ENCODE results near the gene ZNF844.
"Not testable (repeated sequence)": the region's sequence is repeated elsewhere in the genome, so short reads cannot be mapped to it uniquely, and the experiment has no call there.

Gene ZNF844

DNA sequence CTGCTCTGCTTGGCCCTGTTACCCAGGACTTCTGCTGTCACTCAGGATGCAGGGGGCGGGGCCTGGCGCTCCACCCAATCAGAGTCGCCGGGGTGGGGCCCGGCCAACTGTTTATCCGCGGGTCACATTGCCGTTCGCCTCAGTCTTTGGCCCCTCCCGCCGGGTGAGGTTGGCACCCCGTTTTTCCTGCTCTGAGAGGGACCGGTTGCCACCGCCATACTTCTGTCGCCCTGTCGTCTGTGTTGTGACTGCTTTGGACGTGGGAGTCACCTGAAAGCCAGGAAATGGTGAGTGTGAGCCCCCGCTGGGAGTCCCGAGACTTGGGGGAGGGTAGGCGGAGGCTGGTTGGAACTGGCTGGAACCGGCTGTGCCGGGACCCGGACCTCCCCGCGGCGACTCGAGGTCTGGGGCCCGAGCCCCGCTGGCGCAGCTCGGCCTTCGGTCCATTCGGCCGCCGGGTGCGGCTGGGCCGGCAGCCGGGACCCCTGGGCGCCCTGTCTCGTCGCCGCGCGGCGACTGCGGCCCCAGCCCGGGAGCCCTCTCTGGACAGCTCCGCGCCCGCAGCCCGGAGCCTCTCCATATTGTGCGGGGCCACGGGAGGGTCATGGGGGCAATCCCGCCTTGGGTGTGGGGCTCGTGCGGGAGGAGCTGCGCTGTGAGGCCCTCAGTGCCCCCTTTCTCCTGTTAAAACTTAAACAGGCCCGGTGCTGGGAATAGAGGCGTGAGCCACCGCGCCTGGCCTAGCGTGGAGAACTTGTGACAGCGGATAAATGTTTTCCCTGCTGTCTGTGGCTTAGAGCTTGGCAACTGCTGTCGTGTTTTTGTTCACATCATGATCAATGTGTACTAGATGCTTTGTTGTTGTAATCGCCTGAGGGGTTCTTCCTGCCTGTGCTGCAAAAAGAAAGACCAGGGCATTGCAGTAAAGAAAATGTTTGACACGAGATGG is at the start of gene ZNF844:
TSS of gene ZNF844 (plus strand) at position 142 of the 949 bp plus-strand sequence. CDS start at position 285, 143 bp downstream.
- peak; percentile 89 for DNase-seq

DNA sequence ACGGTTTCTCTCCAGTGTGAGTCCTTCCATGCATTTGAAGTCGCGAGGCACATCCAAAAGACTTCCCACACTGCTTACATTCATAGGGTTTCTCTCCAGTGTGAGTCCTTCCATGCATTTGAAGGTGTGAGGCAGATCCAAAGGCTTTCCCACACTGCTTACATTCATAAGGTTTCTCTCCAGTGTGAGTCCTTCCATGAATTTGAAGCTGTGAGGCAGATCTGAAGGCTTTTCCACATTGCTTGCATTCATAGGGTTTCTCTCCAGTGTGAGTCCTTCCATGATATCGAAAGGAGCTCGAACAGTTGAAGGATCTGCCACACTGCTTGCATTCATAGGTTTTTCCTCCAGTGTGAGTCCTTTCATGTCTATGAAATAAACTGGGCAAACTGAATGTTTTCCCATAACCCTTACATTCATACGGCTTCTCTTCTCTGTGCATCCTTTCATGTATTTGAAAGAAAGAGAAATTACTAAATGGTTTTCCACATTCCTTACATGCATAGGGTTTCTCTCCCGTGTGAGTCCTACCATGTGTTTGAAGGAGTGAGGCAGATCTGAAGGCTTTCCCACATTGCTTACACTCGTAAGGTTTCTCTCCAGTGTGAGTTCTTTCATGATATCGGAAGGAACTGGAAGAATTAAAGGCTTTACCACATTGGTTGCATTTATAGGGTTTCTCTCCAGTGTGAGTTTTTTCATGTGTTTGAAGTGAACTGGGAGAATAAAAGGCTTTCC is 49.3 kb upstream of the ZNF844 start:
- no peak for DNase-seq

DNA sequence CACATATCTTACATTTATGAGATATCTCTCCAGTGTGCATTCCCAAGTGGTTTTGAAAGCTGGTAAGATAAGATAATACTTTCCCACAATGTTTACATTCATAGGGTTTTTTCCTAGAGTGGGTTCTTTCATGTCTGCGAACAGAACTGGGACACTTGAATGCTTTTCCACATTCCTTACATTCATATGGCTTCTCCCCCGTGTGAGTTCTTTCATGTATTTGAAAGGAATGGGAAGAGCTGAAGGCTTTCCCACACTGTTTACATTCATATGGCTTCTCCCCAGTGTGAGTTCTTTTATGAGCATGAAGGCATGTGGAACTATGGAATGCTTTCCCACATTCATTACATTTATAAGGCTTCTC is 48.8 kb upstream of the ZNF844 start:
- no peak for DNase-seq

DNA sequence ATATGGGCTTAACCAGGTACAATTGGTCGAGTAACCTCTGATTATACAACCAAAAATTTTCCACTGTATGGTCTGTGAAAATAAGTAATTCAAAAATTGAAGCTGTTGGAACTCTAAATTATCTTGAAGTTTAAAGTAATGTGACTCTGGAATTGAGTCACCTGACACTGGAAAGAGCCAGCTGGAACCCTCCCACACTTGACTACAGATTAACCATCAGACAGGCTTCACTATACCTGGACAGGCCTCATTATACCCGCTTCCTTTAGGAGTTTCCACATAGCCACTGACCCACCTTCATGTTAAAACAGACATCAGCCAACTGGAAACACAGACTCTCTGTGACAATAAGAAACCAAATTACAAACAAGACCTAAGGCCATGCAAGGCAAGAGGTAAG is 30.3 kb upstream of the ZNF844 start:
- no peak for DNase-seq

DNA sequence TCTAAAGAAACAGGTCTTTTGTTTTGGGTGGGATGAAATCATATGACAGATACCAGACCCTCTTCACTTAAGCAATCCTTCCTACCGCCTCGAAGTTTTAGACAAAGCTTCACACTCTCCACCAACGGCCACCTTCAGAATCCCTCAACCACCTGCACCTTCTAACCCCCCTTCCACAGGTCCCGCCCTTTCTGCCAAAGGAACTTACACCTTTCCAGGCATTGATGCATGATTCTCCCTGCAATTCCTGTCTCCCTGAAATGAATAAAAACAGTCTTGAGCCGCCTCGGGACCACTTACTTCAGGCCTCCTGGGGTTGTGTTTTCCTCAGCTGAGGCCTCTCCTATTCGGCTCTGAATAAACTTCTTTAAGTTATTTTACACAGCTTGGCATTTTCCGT is 29.9 kb upstream of the ZNF844 start:
- no peak for DNase-seq

DNA sequence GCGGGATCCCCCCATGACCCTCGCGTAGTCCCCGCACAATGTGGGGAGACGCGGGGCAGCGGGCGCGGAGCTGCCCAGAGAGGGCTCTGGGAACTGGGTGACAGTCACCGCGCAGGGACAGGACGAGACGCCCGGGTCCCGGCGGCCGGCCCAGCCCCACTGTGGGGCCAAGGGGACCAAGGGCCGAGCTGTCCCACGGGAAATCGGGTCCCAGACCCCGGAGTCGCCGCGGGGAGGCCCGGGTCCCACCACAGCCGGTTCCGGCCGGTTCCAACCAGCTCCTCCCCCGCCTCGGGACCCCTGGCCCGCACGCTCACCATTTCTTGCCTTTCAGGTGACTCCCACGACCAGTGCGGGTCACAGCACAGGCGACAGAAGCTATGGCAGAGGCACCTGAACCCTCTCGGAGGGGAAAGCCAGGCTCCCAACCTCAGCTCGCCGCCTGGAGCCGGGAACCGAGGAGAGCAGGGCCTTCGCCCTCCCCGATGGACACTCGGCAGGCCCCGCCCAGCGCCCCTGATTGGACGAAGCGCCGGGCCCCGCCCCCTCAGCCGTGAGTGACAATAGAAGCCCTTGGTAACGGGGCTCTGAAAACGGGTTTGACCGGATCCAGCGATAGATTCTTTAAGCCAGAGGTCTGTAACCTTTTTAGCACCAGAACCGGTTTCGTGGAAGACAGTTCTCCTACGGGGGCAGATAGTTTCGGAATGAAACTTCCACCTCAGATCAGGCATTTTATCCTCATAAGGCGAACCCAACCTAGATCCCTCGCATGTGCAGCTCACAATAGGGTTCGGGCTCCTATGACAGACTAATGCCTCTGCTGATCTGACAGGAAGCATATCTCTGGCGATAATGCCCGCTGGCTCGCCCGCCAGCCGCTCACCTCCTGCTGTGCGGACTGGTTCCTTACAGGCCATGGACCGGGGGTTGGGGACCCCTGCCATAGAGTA is 29.0 kb upstream of the ZNF844 start, which contains the start of gene ZNF433:
TSS of gene ZNF433 (minus strand) at position 460 of the 953 bp plus-strand sequence. CDS start at position 320, 140 bp downstream.
- peak; percentile 91 for DNase-seq

DNA sequence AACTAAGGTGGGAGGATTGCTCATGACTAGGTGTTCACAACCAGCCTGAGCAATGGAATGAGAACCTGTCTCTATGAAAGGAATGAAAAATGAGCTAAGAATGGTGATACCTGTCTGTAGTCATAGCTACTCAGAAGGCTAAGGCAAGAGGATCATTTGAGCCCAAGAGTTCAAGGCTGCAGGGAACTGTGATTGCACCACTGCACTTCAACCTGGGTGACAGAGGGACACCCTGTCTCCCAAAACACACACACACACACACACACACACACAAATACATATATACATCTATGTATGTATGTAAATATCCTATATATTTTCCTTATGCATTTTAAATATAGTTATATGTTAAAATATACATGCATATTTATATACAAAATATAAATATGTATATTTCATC is 21.6 kb upstream of the ZNF844 start:
- DNase-seq = no peak

DNA sequence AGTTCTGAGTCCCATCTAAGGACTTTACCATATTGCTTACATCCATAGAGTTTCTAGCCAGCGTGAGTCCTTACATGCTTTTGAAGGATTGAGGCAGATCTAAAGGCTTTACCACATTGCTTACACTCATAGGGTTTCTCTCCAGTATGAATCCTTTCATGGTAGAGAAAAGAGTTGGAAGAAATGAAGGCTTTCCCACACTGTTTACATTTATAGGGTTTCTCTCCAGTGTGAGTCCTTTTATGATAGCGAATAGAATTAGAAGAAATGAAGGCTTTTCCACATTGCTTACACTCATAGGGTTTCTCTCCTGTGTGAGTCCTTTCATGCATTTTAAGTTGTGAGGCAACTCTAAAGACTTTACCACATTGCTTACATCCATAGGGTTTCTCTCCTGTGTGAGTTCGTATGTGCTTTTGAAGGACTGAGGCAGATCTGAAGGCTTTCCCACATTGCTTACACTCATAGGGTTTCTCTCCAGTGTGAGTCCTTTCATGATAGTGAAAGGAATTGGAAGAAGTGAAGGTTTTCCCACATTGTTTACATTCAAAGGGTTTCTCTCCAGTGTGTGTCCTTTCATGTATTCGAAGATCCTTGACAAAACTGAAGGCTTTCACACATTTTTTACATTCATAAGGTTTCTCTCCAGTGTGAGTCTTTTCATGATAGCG is 20.6 kb upstream of the ZNF844 start:
- DNase-seq = no peak

DNA sequence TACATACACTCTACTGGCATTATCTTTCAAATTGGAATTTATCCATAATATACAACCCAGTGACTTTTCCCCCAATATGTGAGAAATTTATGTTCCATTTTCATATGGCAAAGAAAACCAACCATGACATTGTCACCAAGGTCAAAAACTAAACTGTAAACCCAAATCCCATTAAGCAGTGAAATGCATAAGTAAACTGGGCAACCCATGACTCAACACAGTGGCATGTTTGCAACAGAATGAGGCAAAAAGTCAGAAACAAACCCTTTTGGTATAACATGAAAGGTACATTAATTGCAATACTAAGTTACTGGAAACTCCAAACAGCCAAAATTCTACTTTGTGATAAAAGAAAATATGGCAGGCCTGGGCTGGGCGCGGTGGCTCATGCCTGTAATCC is 16.7 kb upstream of the ZNF844 start:
- DNase-seq = no peak

DNA sequence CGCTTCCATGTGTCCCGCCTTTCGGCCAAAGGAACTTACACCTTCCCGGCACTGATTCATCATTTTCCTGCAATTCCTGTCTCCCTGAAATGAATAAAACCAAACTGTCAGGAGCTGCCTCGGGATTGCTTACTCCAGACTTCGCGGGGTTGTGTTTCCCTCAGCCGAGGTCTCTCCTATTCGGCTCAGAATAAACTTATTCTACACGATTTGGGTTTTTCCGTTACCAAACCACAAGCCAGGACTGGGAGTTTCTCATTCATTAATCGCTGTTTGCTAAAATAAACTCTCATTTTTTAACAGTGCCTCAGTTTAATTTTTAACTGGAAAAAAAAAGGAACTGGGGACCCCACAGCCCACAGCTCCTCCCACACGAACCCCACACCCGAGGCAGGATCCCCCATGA is 12.4 kb upstream of the ZNF844 start:
- peak; percentile 11 for DNase-seq

DNA sequence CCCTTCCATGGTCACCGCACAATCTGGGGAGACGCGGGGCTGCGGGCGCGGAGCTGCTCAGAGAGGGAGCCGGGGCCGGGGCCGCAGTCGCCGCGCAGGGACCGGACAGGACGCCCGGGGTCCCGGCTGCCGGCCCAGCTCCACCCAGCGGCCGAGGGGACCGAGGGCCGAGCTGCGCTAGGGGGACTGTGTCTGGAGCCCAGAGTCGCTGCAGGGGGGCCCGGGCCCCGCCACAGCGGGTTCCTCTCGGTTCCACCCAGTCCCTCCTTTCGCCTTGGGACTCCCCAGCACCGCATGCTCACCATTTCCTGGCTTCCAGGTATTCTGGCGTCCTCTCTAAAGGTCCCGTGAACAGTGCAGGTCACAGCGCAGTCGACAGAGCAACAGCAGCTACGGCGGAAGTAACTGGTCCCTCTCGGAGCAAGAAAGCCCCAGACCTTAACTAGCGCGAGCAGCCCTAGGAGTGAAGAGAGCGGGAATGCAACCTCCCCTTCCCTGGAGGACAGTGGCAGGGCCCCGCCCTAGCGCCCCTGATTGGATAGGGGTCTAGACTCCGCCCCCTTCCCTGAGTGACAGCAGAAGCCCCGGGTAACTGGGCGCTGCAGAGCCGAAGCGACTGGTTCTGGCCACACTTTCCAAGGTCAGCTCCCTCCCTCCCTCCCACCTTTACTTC is 11.9 kb upstream of the ZNF844 start, which contains the start of gene ZNF878:
TSS of gene ZNF878 (minus strand) at position 465 of the 673 bp plus-strand sequence. CDS start at position 305, 160 bp downstream.
- peak; percentile 92 for DNase-seq

DNA sequence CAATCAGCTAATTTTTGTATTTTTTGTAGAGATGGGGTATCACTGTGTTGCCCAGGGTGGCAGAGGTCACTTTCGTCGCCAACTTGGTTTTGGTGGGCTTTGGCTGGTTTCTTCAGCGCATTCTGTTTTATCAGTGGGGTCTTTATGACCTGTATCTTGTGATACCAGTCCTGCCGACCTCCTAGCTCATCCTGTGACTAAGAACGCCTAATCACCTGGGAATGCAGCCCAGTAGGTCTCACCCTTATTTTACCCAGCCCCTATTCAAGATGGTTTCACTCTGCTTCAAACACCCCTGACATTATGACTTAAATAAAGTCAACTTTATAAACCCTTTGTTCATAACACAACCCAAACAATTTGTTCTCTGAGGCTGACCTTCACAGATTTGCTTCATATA is 8.7 kb upstream of the ZNF844 start:
- DNase-seq = no peak

DNA sequence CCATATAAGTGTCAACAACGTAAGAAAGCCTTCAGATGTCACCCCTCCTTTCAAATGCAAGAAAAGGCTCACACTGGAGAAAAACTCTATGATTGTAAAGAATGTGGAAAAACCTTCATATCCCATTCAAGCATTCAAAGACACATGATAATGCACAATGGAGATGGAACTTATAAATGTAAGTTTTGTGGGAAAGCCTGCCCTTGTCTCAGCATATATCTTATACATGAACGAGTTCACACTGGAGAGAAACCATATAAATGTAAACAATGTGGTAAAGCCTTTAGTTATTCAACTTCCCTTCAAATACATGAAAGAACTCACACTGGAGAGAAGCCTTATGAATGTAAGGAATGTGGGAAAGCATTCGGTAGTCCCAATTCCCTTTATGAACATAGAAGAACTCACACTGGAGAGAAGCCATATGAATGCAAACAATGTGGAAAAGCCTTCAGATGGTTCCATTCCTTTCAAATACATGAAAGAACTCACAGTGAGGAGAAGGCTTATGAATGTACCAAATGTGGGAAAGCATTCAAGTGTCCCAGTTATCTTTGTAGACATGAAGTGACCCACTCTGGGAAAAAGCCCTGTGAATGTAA is 11.1 kb downstream of the ZNF844 start:
- no peak for DNase-seq

DNA sequence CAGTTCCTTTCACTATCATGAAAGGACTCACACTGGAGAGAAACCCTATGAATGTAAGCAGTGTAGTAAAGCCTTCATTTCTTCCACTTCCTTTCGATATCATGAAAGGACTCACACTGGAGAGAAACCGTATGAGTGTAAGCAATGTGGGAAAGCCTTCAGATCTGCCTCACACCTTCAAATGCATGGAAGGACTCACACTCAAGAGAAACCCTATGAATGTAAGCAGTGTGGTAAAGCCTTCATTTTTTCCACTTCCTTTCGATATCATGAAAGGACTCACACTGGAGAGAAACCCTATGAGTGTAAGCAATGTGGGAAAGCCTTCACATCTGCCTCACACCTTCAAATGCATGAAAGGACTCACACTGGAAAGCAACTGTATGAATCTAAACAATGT is 11.8 kb downstream of the ZNF844 start:
- DNase-seq = not testable (repeated sequence)

DNA sequence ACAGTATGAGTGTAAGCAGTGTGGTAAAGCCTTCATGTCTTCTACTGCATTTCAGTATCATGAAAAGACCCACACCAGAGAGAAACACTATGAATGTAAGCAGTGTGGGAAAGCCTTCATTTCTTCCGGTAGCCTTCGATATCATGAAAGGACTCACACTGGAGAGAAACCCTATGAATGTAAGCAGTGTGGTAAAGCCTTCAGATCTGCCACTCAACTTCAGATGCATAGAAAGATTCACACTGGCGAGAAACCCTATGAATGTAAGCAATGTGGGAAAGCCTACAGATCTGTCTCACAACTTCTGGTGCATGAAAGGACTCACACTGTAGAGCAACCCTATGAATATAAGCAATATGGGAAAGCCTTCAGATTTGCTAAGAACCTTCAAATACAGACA is 12.8 kb downstream of the ZNF844 start:
- DNase-seq = no peak

DNA sequence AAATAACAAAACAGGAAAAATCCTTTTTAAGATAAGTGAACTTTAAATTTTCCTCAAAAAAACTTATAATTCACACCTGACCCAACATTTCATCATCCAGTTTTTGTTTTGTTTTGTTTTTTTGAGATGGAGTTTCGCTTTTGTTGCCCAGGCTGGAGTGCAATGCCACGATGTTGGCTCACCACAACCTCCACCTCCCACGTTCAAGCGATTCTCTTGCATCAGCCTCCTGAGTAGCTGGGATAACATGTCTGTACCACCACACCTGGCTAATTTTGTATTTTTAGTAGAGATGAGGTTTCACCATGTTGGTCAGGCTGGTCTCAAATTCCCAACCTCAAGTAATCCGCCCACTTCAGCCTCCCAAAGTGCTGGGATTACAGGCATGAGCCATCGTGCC is 18.8 kb downstream of the ZNF844 start:
- not testable (repeated sequence) for DNase-seq

DNA sequence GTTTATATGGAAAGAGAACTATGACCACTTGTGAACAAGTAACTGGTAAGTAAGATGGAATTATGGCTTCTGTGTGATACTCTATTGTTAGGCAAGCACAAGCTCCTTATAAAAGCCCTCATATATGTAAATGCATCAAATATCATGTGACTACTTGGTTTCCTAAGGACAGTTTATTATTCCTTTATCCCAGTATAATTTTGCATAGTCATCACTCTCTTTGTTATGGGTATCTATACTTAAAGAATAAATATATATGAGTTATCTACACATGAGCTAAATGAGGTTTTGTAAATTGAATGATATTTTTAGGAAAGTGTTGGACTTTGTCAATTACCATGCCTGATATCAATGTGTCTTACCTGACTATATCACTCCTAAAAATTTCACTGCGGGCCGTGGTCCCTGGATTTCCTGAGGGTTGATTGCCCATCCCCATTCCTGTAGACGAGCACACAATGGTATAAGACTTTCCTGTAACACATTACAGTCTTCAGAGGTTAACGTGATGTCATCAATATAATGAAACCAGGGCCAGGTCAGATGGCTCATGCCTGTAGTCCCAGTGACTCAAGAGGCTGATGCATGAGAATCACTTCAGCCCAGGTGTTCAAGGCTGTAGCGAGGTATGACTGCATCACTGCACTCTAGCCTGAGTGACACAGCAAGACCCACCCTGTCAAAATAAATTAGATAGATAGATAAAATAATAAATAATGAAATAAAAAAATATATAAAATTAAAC is 20.7 kb downstream of the ZNF844 start:
- no peak for DNase-seq

DNA sequence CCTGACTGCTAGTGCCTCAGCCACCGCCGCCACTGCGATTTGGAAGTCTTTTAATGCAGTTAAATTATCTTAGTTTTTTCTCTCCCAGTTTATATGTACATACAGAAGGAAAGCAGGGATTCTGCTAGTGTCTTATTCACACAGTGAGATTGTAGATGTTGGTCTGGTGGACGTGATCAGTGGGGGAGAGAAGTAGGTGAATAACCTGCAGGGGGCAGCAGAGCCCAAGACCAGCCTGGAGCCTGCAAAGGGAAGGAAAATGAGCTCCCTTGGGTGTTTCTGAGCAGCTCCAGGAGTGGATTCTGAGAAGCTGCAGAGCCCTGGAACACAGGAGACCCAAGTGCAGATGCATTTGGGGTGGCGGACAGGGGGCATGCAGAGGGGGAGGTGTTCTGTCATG is 26.3 kb downstream of the ZNF844 start:
- DNase-seq = peak; percentile 81

DNA sequence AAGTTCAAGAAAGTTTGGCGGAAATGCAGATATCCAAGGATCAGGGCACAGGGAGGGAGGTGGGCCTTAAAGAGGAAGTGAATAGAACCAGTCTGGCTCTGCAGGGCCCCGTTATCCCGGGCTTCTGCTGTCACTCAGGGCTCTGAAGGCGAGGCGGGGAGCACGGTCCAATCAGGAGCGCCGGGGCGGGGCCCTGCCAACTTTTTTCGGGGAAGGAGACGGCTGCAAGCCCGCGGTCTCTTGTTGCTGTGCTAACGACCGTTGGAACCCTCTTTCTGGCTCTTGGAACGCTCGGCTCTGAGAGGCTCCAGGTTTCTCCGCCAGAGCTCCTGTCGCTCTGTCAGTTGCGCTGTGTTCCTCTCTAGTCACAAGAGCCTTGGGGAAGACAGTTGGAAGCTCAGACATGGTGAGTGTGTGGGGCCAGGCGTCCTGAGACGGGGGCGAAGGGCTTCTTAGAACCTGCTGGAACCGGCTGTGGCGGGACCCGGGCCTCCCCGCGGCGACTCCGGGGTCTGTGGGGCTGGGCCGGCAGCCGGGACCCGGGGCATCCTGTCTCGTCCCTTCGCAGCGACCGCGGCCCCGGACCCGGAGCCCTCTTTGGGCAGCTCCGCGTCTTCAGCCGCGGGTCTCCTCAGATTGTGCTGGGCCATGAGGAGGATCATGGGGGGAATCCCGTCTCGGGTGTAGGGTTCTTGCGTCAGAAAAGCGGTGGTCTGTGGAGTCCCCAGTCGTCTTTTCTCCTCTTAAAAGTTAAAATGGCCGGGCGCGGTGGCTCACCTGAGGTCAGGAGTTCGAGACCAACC is 27.7 kb downstream of the ZNF844 start:
- peak; percentile 95 for DNase-seq

Data from hematopoietic multipotent progenitor cell treated with erythropoietin and hydrocortisone succinate and interleukin-3 and kit ligand, for 8 days (in vitro differentiated cells).